Right lobe of liver (tissue), 6 donors: Measurements from ENCODE around the gene HIBCH. TPM values are rescaled to one million over a fixed set of nuclear protein-coding genes. Genes with fewer than 3 reads are reported as not detected.

Experiments used
- ATAC-seq, 4 donors: fragments of 200-7000 bp; cut with Tn5 transposase; one replicate each; pipeline ENCODE4 v1.9.1; 2020; ENCODE audit warnings: mild to moderate bottlenecking in 4 of 4, moderate library complexity in 4 of 4
- DNase-seq, 3 donors: peaks; one replicate each; pipeline ENCODE4 v3.0.0-alpha.2; 2020
- H3K27ac ChIP-seq, 3 donors: fragments of 200-600 bp; one replicate each; pipeline ENCODE4 v1.8.0; 2022
- H3K27me3 ChIP-seq, 2 donors: fragments of 200-600 bp; one replicate each; pipeline ENCODE4 v1.8.0; 2022
- H3K36me3 ChIP-seq, 4 donors: fragments of 200-600 bp; sonication (generic) in 1 of 4; one replicate each; pipeline versions ENCODE4 v1.5.1 to v1.8.0; 2017 to 2022; ENCODE audit warnings: control low read depth in 1 of 4
- H3K4me1 ChIP-seq, 4 donors: fragments of 200-600 bp; sonication (generic) in 1 of 4; one replicate each; pipeline versions ENCODE4 v1.5.1 to v1.8.0; 2017 to 2022; ENCODE audit warnings: control low read depth in 1 of 4
- H3K4me3 ChIP-seq, 3 donors: fragments of 200-600 bp; one replicate each; pipeline ENCODE4 v1.8.0; 2022
- H3K9me3 ChIP-seq, 4 donors: fragments of 200-600 bp; sonication (generic) in 1 of 4; one replicate each; pipeline versions ENCODE4 v1.5.1 to v1.8.0; 2017 to 2022; ENCODE audit warnings: control low read depth in 1 of 4
- CTCF ChIP-seq, 4 donors: fragments of 200-600 bp in 3 of 4; fragments of 450-650 bp in 1 of 4; IDR thresholded peaks; one replicate each; pipeline versions ENCODE4 v1.5.1 to v1.8.0; 2016 to 2022; ENCODE audit warnings: antibody characterized with exemption in 4 of 4, mild to moderate bottlenecking in 2 of 4
- POLR2A ChIP-seq: fragments of 450-650 bp; IDR thresholded peaks from one replicate; pipeline ENCODE4 v1.6.1; 2017; ENCODE audit warnings: antibody characterized with exemption, mild to moderate bottlenecking
- WGBS: methylation state at CpG from one replicate; pipeline ENCODE4 v1.1.6; 2018; ENCODE audit warnings: low coverage, low lambda C conversion rate; ENCODE audit not compliant: insufficient coverage; ENCODE audit errors: missing lambda C conversion rate; 5-methylcytosine and 5-hydroxymethylcytosine counted together
- intact Hi-C, 2 donors: fragments of 100-400 bp; cut with DNase I; formaldehyde crosslinking; loops; one replicate each; pipeline versions ENCODE4 v1.11.2 to v1.14.1; 2022
- total RNA-seq, 6 experiments: library from RNA; depleted of rRNA in 2 of 6; stranded (reverse); fragments of >200 nt in 2 of 6; fragmentation: NEBNext Ultra II Directional in 3 of 6; extraction: Animal tissue kit (Norgen Biotek cat#: 25700) in 3 of 6; gene quantifications; one replicate each; pipeline versions ENCODE4 v1.1.0 to v1.2.4, GENCODE V29; 2016 to 2023
- donor health status: DM: no; HTN: yes; CAD: no.
- donor health status: DM: no; HTN: no; CAD: no.
- donor health status: DM: no; HTN: no; CAD: no.
- donor health status: DM: no; HTN: yes; CAD: no.
- donor health status: DM: no; HTN: yes; CAD: no.

Gene HIBCH
- total RNA-seq, 6 experiments from 2014 or later: 20.1 to 93.6 (median 53.6) TPM

- intact Hi-C loops: no loop called here
- WGBS: 78% methylated on average over 7 of the region's 7 CpGs
- ATAC-seq: no peak
- no peaks in the 10 kb centered on the region for H3K9me3 ChIP-seq
- no peak overlapping the region for H3K4me3 ChIP-seq
- H3K27me3 ChIP-seq: no peaks in the 10 kb centered on the region
- peaks cover 0 to 9% (median 0%) of the 10 kb centered on the region in 4 donors for H3K36me3 ChIP-seq
- TF ChIP-seq POLR2A (no peak), CTCF (IDR thresholded peaks at IDR 0.05) (no peak)
- no peak for DNase-seq
- H3K27ac ChIP-seq: no peak overlapping the region
- H3K4me1 ChIP-seq: no peaks in the 10 kb centered on the region
These were observed 98.2 kb downstream of the HIBCH start for GRCh38 chr2:190221429-190221828.

- WGBS: 76% methylated on average over 5 of the region's 5 CpGs
- Histone ChIP-seq H3K9me3 (no peaks in the 10 kb centered on the region), H3K27me3 (no peaks in the 10 kb centered on the region), H3K4me1 (no peaks in the 10 kb centered on the region), H3K4me3 (no peak overlapping the region), H3K27ac (no peak overlapping the region), H3K36me3 (peaks cover 0 to 9% (median 0%) of the 10 kb centered on the region in 4 donors)
- ATAC-seq (no peak), DNase-seq (no peak)
- intact Hi-C loops: no loop called here
- TF ChIP-seq POLR2A (no peak), CTCF (IDR thresholded peaks at IDR 0.05) (no peak)
These were observed 100.4 kb downstream of the HIBCH start for GRCh38 chr2:190219186-190219585.

GRCh38 chr2:190217616-190218015 is 102.0 kb downstream of the HIBCH start:
- Histone ChIP-seq H3K4me1 (no peaks in the 10 kb centered on the region), H3K36me3 (peaks cover 0 to 10% (median 0%) of the 10 kb centered on the region in 4 donors), H3K27ac (no peak overlapping the region), H3K27me3 (no peaks in the 10 kb centered on the region), H3K4me3 (no peak overlapping the region), H3K9me3 (no peaks in the 10 kb centered on the region)
- 87% methylated on average over 7 of the region's 7 CpGs for WGBS
- DNase-seq (no peak), ATAC-seq (no peak)
- TF ChIP-seq POLR2A (no peak), CTCF (IDR thresholded peaks at IDR 0.05) (no peak)
- intact Hi-C loops: no loop called here

- ATAC-seq: peak in 2 of 4 donors; percentile 6 to 32
- Histone ChIP-seq H3K27me3 (no peaks in the 10 kb centered on the region), H3K9me3 (no peaks in the 10 kb centered on the region), H3K4me3 (no peak overlapping the region), H3K4me1 (no peaks in the 10 kb centered on the region), H3K36me3 (peaks cover 0 to 12% (median 0%) of the 10 kb centered on the region in 4 donors), H3K27ac (no peak overlapping the region)
- DNase-seq: peak in 2 of 3 donors; percentile 32 to 60
- WGBS: 20% methylated on average over 1 of the region's 3 CpGs
- intact Hi-C loops: no loop called here
- TF ChIP-seq POLR2A: no peak
- no peak for TF ChIP-seq CTCF (IDR thresholded peaks at IDR 0.05)
These were observed 102.8 kb downstream of the HIBCH start for GRCh38 chr2:190216829-190217228.

GRCh38 chr2:190215620-190216019 is 104.0 kb downstream of the HIBCH start:
- no peak for DNase-seq

More at GRCh38 chr2:190215620-190216019, 104.0 kb downstream of the HIBCH start:
- H3K36me3 ChIP-seq: peaks cover 0 to 12% (median 0%) of the 10 kb centered on the region in 4 donors
- no peaks in the 10 kb centered on the region for H3K9me3 ChIP-seq
- intact Hi-C loops: no loop called here
- H3K27ac ChIP-seq: no peak overlapping the region
- no peaks in the 10 kb centered on the region for H3K4me1 ChIP-seq
- H3K27me3 ChIP-seq: no peaks in the 10 kb centered on the region
- no peak overlapping the region for H3K4me3 ChIP-seq
- TF ChIP-seq POLR2A (no peak), CTCF (IDR thresholded peaks at IDR 0.05) (no peak)
- no peak for ATAC-seq
- 59% methylated on average over 3 of the region's 3 CpGs for WGBS
